Glutamatergic neuron (in vitro differentiated cells): ENCODE results near the gene ARHGEF28. TPM values are rescaled to one million over a fixed set of nuclear protein-coding genes. Genes with fewer than 3 reads are reported as not detected.

ENCODE experiments used
- DNase-seq: peaks from one replicate; pipeline ENCODE4 v3.0.0; 2022
- H3K27ac Mint-ChIP-seq: one replicate; pipeline ENCODE4 v1.8.0; 2020; ENCODE audit warnings: mild to moderate bottlenecking, mixed read lengths, inconsistent platforms; ENCODE audit not compliant: unreplicated experiment
- H3K27me3 Mint-ChIP-seq: one replicate; pipeline ENCODE4 v1.8.0; 2020; ENCODE audit warnings: mild to moderate bottlenecking, moderate library complexity, mixed read lengths, inconsistent platforms; ENCODE audit not compliant: unreplicated experiment
- H3K36me3 Mint-ChIP-seq: one replicate; pipeline ENCODE4 v1.8.0; 2020; ENCODE audit warnings: mild to moderate bottlenecking, mixed read lengths, inconsistent platforms; ENCODE audit not compliant: unreplicated experiment
- H3K4me1 Mint-ChIP-seq: one replicate; pipeline ENCODE4 v1.8.0; 2020; ENCODE audit warnings: mild to moderate bottlenecking, low read depth, mixed read lengths, inconsistent platforms; ENCODE audit not compliant: unreplicated experiment
- H3K4me3 Mint-ChIP-seq: one replicate; pipeline ENCODE4 v1.8.0; 2020; ENCODE audit warnings: mild to moderate bottlenecking, mixed read lengths, inconsistent platforms; ENCODE audit not compliant: unreplicated experiment
- H3K9me3 Mint-ChIP-seq: one replicate; pipeline ENCODE4 v1.8.0; 2020; ENCODE audit warnings: mild to moderate bottlenecking, moderate library complexity, mixed read lengths, inconsistent platforms; ENCODE audit not compliant: unreplicated experiment
- total RNA-seq: library from RNA; stranded (reverse); fragmentation: NEBNext Ultra II Directional; extraction: Animal tissue kit (Norgen Biotek cat#: 25700); gene quantifications from one replicate; pipeline ENCODE4 v1.2.1, GENCODE V29; 2021; ENCODE audit not compliant: unreplicated experiment
- TF ChIP-seq, protein P1 (sequence below): fragments of 200-600 bp; sonication (generic); IDR thresholded peaks from one replicate; pipeline ENCODE4 v1.5.0; 2021; ENCODE audit not compliant: partially characterized antibody, unreplicated experiment

The ARHGEF28 gene
- total RNA-seq, 1 donor from 2014 or later, result 0.47 TPM

DNA sequence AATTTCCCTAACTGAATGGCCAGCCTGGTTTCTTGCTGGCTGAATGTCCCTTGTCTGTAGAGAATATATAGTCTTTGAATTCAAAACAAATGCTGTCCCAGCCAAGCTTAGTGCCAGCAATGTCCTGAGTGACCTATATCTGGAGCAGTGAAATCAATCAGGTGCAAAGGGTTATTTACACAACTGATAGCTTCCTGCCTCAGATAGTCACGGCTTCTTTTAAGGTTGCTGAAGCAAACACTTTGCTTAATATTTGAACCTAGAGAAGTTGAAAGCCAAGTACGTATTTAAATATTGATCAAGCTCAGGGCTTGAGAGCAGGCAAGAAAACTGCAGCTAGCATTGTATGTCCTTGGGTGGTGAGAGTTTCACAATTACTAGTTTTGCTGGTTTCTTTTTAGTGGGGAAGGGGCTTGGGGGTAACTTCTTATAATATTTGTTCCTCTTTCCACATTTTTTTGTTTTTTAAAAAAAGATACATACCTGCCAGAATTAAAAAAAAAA lies 2.0 kb upstream of the ARHGEF28 start:
- Mint-ChIP-seq H3K27ac (no peak overlapping the region), H3K4me3 (no peak overlapping the region), H3K36me3 (no peaks in the 10 kb centered on the region), H3K9me3 (no peaks in the 10 kb centered on the region), H3K4me1 (peaks cover 12% of the 10 kb centered on the region), H3K27me3 (peaks cover 7% of the 10 kb centered on the region)
- TF ChIP-seq, protein P1, sequence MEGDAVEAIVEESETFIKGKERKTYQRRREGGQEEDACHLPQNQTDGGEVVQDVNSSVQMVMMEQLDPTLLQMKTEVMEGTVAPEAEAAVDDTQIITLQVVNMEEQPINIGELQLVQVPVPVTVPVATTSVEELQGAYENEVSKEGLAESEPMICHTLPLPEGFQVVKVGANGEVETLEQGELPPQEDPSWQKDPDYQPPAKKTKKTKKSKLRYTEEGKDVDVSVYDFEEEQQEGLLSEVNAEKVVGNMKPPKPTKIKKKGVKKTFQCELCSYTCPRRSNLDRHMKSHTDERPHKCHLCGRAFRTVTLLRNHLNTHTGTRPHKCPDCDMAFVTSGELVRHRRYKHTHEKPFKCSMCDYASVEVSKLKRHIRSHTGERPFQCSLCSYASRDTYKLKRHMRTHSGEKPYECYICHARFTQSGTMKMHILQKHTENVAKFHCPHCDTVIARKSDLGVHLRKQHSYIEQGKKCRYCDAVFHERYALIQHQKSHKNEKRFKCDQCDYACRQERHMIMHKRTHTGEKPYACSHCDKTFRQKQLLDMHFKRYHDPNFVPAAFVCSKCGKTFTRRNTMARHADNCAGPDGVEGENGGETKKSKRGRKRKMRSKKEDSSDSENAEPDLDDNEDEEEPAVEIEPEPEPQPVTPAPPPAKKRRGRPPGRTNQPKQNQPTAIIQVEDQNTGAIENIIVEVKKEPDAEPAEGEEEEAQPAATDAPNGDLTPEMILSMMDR, result no peak
- DNase-seq, result no peak

DNA sequence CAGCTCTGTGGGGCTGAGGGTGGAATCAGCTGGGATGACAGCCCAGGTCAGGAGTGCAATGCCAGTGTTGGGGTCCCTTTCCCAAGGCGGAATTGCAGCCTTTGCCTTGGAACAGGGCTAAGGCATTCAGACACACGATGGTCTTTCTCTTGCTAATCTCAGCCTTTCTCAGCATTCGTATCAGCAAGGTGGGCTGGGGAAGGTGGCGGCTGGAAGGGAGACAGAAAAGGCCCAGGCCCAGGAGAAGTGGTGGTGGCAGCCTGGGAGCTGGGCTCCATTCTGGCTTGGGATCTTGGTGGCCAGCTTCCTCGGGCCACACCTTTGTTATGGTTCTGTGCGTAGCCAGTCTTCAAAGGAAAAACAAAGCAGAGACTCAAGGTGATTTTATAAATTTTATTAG lies 1.1 kb upstream of the ARHGEF28 start:
- Mint-ChIP-seq H3K4me1 (peaks cover 6% of the 10 kb centered on the region), H3K27ac (no peak overlapping the region), H3K9me3 (no peaks in the 10 kb centered on the region), H3K36me3 (no peaks in the 10 kb centered on the region), H3K4me3 (no peak overlapping the region), H3K27me3 (peaks cover 7% of the 10 kb centered on the region)
- no peak for DNase-seq
- TF ChIP-seq, protein P1, result no peak

DNA sequence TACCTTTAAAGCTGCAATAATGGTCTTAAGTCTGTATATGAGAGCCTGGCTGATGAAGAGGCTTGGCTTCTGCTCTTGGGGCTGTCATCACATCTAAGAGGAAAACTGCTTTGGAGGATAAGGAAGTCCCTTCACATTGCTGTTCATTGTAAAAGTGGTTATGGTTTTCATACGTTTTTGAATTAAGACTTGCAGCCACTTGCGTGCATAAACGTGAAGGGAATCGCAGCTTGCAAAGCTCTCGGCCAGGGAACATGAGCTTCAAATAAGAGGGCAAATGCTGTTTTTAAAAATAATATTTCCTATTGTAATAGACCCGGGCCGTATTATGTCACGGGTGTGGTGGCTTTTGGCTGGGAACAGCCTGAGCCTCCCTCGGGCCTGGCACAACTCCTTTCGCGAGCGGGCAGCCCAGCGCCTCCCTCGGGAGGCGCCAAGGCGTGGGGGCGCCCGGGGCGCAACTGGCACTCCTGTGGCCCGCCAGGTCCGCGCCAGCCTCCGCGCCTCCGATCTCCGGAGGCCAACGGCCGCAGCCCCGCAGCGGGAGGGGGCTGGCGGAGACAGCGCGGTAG lies 538 bp upstream of the ARHGEF28 start:
- H3K4me3 Mint-ChIP-seq, result peak overlapping the region; percentile 76
- no peaks in the 10 kb centered on the region for H3K9me3 Mint-ChIP-seq
- DNase-seq, result no peak
- no peaks in the 10 kb centered on the region for H3K36me3 Mint-ChIP-seq
- H3K27ac Mint-ChIP-seq, result no peak overlapping the region
- TF ChIP-seq, protein P1, result no peak
- peaks cover 1% of the 10 kb centered on the region for H3K4me1 Mint-ChIP-seq
- peaks cover 7% of the 10 kb centered on the region for H3K27me3 Mint-ChIP-seq

DNA sequence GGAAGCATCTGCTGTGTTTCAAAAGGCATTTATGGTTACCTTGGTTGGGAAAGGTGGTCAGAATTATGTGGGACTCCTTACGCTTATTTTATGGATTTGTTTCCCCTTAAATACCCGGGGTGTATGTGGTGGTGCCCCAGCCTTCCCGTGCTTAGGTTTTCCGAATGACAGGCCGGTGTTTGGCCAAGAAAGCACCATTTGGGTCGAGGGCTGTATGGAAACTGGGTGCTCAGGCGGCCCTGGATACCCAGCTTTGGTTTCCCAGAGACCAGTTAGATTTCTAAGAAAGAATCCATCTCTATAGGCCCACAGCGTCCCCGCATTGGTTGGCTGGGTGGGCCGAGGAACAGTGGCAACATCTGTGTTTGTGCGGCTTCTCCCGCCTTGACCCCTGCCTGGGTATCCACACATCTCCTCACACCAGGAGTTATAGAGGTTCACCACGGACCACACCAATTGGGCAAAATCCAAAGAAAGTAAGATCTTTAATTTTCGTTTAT lies 868 bp downstream of the ARHGEF28 start:
- Mint-ChIP-seq H3K9me3 (no peaks in the 10 kb centered on the region), H3K4me1 (peaks cover 3% of the 10 kb centered on the region), H3K27me3 (peaks cover 7% of the 10 kb centered on the region), H3K4me3 (peak overlapping the region; percentile 64), H3K27ac (no peak overlapping the region), H3K36me3 (no peaks in the 10 kb centered on the region)
- DNase-seq, result no peak
- TF ChIP-seq, protein P1, result no peak

DNA sequence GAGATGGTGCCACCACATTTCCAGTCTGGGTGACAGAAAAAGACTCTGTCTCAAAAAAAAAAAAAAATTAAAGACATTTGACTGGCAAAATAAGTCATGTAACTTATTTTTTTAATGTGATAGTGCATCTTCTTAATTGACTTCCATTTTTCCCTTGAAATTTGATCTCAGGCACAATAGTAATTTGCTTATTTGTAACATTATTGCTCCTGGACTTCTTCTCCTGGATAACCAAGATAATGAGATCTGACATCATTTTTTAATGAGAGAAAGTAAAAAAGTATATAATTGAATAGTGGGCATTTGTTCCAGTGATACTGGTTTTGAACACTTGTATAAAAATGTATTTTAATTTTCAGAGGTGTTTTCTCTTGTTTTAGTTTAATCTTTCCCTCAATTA lies 3.5 kb downstream of the ARHGEF28 start:
- no peaks in the 10 kb centered on the region for H3K36me3 Mint-ChIP-seq
- TF ChIP-seq, protein P1, result no peak
- H3K27me3 Mint-ChIP-seq, result peaks cover 7% of the 10 kb centered on the region
- H3K4me3 Mint-ChIP-seq, result no peak overlapping the region
- DNase-seq, result no peak
- H3K27ac Mint-ChIP-seq, result no peak overlapping the region
- H3K9me3 Mint-ChIP-seq, result no peaks in the 10 kb centered on the region
- H3K4me1 Mint-ChIP-seq, result peaks cover 3% of the 10 kb centered on the region
